GM19023 (cell line): ENCODE results near the gene UNK.
"Not testable (repeated sequence)": the region's sequence is repeated elsewhere in the genome, so short reads cannot be mapped to it uniquely, and the experiment has no call there.

ENCODE experiments used
- ATAC-seq: cut with Tn5 transposase; IDR thresholded peaks from one replicate; pipeline ENCODE4 v1.9.1; 2021; ENCODE audit warnings: mild to moderate bottlenecking, moderate library complexity; ENCODE audit not compliant: unreplicated experiment

Gene UNK

DNA sequence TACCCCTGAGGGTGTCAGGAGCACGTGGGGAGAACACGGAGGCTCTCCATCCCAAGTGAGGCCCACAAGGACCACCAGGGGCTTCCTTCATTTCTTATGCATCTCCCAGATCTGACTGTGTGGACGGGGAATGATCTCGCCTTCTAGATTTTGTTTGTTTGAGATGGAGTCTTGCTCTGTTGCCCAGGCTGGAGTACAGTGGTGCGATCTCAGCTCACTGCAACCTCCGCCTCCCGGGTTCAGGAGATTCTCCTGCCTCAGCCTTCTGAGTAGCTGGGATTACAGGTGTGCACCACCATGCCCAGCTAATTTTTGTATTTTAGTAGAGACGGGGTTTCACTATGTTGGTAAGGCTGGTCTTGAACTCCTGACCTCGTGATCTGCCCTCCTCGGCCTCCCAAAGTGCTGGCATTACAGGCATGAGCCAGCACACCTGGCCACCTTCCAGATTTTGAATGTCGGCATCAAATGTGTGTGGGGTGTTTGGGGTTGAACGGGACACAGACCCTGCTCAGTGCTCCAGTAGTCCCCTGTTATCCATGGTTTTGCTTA, 84.2 kb downstream of the UNK start:
- not testable (repeated sequence) for ATAC-seq

DNA sequence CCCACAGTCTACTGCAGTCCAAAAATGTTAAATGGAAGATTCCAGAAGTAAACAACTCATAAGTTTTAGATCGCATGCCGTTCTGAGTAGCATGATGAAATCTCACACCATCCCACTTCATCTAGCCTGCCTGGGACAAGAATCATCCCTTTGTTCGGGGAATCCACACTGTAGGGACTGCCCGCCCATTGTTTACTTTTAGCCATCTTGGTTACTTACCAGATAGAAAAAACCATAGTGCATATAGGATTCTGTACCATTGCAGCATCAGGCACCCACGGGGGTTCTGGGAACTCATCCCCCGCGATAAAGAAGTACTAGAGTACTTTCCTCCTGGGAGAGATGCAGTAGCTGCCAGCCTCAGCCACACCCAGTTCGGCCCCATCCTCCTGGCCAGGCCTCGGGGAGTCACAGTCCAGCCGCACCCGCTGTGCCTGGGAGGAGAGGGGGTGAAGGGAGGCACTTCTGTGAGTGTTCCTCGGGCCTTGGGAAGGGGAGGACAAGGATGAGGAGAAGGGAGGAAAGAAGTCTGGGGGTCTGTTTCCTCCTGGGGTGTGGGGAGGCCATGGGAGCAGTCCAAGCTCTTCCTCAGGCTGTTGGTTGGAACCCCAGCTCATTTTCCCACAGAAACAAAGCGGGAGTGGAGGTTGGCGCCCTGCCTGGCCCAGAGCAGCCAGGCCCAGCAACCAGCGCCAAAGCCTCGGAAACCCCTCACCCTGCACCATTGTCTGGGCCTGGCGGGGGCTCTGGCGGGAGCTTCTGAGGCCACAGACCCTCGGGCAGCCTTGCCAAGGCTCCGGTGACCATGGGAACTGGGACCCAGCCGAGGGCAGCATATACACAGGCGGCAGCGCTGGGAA, 84.9 kb downstream of the UNK start:
- no peak for ATAC-seq

DNA sequence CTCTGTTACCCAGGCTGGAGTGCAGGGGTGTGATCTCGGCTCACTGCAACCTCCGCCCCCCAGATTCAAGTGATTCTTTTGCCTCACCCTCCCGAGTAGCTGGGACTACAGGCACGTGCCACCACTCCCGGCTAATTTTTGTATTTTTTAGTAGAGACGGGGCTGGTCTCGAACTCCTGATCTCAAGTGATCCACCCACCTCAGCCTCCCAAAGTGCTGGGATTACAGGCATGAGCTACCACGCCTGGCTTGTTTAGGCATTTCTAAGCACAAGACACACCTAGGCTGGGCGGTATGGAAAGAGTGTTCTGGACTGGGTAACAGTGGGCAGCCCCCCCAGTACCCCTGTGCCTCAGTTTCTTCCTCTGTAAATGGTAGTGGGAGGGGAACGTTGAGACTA, 85.6 kb downstream of the UNK start:
- ATAC-seq, result not testable (repeated sequence)

DNA sequence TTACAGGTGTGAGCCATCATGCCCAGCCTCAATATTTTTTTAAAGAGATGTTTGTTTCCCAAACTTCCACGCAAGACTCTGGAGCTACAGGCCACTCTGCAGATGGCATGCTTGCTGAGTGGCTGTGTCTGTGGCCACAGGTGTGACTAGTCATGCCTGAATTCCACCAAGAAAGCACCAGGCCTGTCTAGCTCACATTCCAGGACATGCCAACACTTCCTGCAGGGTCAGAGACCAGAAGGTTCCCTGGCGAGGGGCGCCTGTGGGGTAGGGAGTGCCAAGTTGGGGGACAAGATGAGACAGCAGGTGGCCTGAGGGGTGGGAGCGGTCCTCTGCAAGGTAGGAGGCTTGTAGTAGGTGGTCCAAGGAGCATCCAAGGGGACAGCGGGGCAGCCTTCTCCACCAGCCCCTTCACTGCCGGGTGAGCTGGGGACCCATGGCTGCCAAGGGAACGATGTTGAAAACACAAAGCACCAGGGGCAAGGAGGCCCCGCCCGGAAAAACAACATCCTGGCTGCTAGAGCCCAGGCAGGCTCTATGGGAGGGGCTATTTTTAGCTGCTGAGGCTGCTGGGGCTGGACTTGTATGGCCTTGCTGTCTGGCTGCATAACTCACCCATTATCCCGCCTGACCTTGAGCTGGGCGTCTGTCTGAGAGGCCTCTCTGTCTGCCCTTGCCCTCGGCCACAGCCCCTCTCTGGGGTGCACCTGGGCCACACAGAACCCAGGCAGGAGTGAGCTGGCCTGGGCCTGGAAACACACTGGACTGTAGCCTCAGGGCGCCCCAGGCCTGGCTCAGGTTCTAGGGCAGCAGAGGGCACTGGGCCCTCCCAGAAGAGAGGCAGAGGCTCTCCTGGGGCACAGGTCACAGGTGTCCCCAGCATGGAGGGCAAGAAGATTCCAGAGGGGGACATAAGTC, 88.1 kb downstream of the UNK start:
- no peak for ATAC-seq

DNA sequence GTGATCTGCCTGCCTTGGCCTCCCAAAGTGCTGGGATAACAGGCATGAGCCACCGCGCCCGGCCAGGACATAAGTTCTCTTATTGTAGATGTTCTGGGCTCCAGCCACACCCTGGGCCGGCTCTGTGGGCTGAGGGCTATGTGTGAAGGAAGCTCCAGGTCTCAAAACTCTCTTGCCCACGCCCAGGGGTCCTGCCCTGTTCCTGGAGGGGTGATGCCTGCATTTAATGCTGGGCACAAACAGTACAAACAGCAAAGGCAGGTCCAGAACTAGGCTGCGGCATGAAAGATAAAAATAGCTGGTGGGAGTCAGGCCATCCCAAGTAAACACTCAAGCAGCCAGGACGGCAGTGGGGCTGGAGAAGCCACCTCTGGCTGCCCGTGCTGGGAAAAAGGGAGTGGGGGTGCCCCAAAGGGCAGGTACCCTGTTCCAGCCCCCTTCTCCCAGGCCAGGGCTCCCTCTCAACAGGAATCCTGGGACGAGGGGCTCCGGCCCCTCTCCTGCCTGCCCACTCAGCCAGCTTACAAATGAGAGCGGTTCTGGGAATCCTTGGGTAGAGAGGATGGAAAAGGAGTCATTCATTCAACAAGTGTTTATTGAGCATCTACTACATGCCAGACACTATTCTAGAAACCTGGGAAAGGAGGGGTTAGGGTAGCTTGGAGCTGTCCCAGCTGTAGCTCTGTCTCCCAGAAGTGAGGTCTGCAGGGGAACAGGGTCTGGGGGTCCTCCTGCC, 89.1 kb downstream of the UNK start:
- no peak for ATAC-seq

DNA sequence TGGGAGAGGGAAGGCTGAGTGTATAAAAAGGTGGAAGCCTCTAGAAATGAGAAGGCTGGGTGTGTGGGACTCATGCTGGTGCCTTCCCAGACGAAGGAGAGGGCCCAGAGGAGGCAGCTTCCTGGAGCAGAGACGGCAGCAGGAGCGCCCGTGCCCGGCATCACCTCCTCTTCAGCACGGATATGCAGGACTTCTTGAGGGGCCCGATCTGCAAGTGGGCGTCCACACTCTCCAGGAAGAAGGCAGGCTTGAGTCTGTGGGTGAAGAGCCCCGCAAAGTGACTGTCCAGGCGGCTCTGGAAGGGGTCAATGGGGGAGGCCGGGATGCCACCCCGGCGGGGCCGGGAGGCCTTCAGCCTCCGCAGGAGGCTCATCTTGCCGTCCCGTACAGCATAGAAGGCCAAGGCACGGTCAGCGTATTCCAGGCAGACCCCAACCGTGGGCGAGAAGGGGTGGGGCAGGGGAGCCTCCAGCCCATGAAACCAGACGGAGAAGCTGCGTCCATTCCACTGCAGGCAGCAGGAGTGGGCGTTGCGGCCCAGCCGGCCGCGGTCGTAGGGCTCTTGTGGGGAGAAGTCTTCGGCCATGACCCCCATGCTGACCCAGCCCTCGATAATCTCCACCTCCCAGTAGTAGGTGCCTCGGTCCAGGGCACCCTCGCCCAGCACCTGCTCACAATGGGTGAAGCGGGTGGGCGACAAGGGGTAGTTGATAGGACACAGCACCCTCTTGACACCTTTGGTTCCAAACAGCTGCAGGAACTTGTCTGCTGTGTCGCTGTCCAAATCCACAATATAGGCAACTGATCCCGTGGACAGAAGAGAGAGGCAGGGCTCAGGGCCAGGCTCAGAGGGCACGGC, 89.9 kb downstream of the UNK start:
- ATAC-seq, result no peak
